Panc1 (cell line): ENCODE data around the gene SBF2. TPM values are rescaled to one million over a fixed set of nuclear protein-coding genes. Genes with fewer than 3 reads are reported as not detected.

Experiments used
- ATAC-seq: fragments of 200-7000 bp; cut with Tn5 transposase; 2 replicates; pipeline ENCODE4 v1.9.1; 2020; ENCODE audit warnings: mild to moderate bottlenecking, moderate library complexity
- BruUV-seq: library from RNA; stranded (reverse); fragments of 400-500 nt; replicated peaks from 2 replicates; lab custom pipeline; 2021; lab: Mats Ljungman, UMichigan
- CTCF ChIA-PET: fragments of 300-600 bp; sonication (Branson Sonifier 250); formaldehyde crosslinking; loops from one replicate; lab custom pipeline; 2022; ENCODE audit warnings: antibody characterized with exemption; lab: Charles Lee
- POLR2A ChIA-PET: fragments of 300-600 bp; sonication (Branson Sonifier 250); formaldehyde crosslinking; loops from one replicate; lab custom pipeline; 2022; ENCODE audit warnings: antibody characterized with exemption; lab: Charles Lee
- DNase-seq: peaks from one replicate; pipeline ENCODE4 v3.0.0-alpha.2; 2010; ENCODE audit warnings: low read depth, low spot score
- H3K27ac ChIP-seq: 2 replicates; pipeline ENCODE4 v1.5.1; 2011; ENCODE audit warnings: mild to moderate bottlenecking, low read length, inconsistent platforms
- H3K27me3 ChIP-seq: fragments of 200-500 bp; sonication (Bioruptor generic); 2 replicates; pipeline ENCODE4 v1.6.0; 2014; ENCODE audit warnings: low read length, inconsistent platforms; ENCODE audit not compliant: control insufficient read depth, insufficient read depth
- H3K36me3 ChIP-seq: fragments of 200-500 bp; sonication (Bioruptor generic); 2 replicates; pipeline ENCODE4 v1.5.1; 2014; ENCODE audit warnings: inconsistent platforms, mild to moderate bottlenecking, low read length, moderate library complexity; ENCODE audit not compliant: control insufficient read depth, insufficient read depth
- H3K4me1 ChIP-seq: 2 replicates; pipeline ENCODE4 v1.5.1; 2011; ENCODE audit warnings: inconsistent platforms, mild to moderate bottlenecking, low read length, moderate library complexity; ENCODE audit not compliant: control insufficient read depth, insufficient read depth
- H3K4me3 ChIP-seq, 2 experiments: 2 replicates each; pipeline ENCODE4 v1.5.1; 2011 to 2012; ENCODE audit warnings: low read depth in 2 of 2, low read length in 2 of 2, mild to moderate bottlenecking in 2 of 2, inconsistent platforms in 1 of 2, moderate library complexity in 1 of 2
- H3K9me3 ChIP-seq: fragments of 200-500 bp; sonication (Bioruptor generic); 2 replicates; pipeline ENCODE4 v1.5.1; 2014; ENCODE audit warnings: low read depth, mild to moderate bottlenecking, inconsistent platforms, low read length, moderate library complexity; ENCODE audit not compliant: control insufficient read depth, insufficient read depth
- POLR2AphosphoS5 ChIP-seq: IDR thresholded peaks from 2 replicates; pipeline ENCODE4 v1.6.1; 2012; ENCODE audit warnings: mild to moderate bottlenecking, low read depth, low read length, moderate library complexity
- SIN3A ChIP-seq: IDR thresholded peaks from 2 replicates; pipeline ENCODE4 v1.6.1; 2012; ENCODE audit warnings: low read depth, mild to moderate bottlenecking, low read length, moderate library complexity, borderline replicate concordance; ENCODE audit not compliant: insufficient read depth
- TCF7L2 ChIP-seq: IDR thresholded peaks from 2 replicates; pipeline ENCODE4 v1.6.1; 2011; ENCODE audit warnings: mild to moderate bottlenecking, low read depth, low read length, inconsistent platforms
- in situ Hi-C: cut with HindIII; loops from 2 replicates; pipeline ENCODE4 v1.10.0; 2016; ENCODE audit warnings: low sequenced_read_pairs, low pct_unique_long_range_greater_than_20kb
- intact Hi-C: fragments of 100-400 bp; cut with micrococcal nuclease; formaldehyde crosslinking; loops from one replicate; pipeline ENCODE4 v1.10.0; 2022; ENCODE audit not compliant: unreplicated experiment
- total RNA-seq: library from RNA; stranded (reverse); gene quantifications from one replicate; pipeline ENCODE4 v1.2.1, GENCODE V29; 2021; ENCODE audit not compliant: unreplicated experiment
- TF ChIP-seq, protein P1 (sequence below): fragments of 450-650 bp; IDR thresholded peaks from 2 replicates; pipeline ENCODE4 v1.5.1; 2017; ENCODE audit warnings: mild to moderate bottlenecking
- TF ChIP-seq, protein P2 (sequence below), 2 experiments: IDR thresholded peaks; 2 replicates each; pipeline ENCODE4 v1.6.1; 2011 to 2012; ENCODE audit warnings: low read depth in 2 of 2, control low read depth in 1 of 2, low read length in 1 of 2, mild to moderate bottlenecking in 1 of 2, moderate library complexity in 1 of 2; ENCODE audit not compliant: insufficient read depth in 1 of 2

The SBF2 gene
- total RNA-seq, 1 experiment from 2014 or later, result 65.0 TPM

DNA sequence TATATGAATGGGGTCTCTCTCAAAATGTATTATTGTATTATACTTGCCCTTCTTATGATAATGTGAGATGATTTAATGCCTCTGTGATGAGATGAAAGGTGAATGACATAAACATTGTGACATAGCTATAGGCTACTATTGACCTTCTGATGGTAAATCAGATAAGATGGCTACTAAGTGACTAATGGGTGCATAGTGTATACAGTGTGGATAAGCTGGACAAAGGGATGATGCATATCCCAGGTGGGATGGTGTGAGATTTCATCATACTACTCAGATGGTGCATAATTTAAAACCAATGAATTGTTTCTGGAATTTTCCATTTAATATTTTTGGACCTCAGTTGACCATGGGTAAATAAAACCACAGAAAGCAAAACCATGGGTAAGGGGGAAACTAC lies 243.5 kb downstream of the SBF2 start:
- ATAC-seq, result peak; percentile 92
- POLR2A ChIA-PET, result no interaction called here

DNA sequence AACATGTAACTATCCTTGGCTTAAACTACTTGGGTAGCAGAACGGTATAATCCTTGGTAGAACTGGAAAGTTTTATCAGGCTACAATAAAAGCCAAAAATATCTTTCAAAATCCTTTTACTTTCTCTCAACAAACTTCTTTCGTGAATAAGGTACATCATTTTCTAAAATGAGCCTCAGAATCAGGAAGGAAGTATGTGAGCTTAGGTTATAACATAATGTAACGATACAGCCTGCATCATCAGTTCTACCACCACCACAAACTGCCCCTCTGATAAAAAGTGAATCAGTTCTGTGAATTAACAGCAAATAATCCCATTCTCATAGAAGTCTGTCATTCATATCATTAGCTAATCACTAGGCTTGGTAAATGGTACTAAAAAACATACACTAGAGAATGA lies 244.3 kb downstream of the SBF2 start:
- H3K4me1 ChIP-seq, result peaks cover 36% of the 10 kb centered on the region
- ChIA-PET CTCF (no interaction called here), POLR2A (interaction anchor here (0.5 kb wide), 1 partner anchor 295 kb away, joined by 6 read pairs; no protein-coding TSS in a partner anchor)
- TF ChIP-seq, protein P1, sequence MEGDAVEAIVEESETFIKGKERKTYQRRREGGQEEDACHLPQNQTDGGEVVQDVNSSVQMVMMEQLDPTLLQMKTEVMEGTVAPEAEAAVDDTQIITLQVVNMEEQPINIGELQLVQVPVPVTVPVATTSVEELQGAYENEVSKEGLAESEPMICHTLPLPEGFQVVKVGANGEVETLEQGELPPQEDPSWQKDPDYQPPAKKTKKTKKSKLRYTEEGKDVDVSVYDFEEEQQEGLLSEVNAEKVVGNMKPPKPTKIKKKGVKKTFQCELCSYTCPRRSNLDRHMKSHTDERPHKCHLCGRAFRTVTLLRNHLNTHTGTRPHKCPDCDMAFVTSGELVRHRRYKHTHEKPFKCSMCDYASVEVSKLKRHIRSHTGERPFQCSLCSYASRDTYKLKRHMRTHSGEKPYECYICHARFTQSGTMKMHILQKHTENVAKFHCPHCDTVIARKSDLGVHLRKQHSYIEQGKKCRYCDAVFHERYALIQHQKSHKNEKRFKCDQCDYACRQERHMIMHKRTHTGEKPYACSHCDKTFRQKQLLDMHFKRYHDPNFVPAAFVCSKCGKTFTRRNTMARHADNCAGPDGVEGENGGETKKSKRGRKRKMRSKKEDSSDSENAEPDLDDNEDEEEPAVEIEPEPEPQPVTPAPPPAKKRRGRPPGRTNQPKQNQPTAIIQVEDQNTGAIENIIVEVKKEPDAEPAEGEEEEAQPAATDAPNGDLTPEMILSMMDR, result no peak
- TF ChIP-seq SIN3A, result no peak
- TF ChIP-seq, protein P2, sequence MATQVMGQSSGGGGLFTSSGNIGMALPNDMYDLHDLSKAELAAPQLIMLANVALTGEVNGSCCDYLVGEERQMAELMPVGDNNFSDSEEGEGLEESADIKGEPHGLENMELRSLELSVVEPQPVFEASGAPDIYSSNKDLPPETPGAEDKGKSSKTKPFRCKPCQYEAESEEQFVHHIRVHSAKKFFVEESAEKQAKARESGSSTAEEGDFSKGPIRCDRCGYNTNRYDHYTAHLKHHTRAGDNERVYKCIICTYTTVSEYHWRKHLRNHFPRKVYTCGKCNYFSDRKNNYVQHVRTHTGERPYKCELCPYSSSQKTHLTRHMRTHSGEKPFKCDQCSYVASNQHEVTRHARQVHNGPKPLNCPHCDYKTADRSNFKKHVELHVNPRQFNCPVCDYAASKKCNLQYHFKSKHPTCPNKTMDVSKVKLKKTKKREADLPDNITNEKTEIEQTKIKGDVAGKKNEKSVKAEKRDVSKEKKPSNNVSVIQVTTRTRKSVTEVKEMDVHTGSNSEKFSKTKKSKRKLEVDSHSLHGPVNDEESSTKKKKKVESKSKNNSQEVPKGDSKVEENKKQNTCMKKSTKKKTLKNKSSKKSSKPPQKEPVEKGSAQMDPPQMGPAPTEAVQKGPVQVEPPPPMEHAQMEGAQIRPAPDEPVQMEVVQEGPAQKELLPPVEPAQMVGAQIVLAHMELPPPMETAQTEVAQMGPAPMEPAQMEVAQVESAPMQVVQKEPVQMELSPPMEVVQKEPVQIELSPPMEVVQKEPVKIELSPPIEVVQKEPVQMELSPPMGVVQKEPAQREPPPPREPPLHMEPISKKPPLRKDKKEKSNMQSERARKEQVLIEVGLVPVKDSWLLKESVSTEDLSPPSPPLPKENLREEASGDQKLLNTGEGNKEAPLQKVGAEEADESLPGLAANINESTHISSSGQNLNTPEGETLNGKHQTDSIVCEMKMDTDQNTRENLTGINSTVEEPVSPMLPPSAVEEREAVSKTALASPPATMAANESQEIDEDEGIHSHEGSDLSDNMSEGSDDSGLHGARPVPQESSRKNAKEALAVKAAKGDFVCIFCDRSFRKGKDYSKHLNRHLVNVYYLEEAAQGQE (IDR thresholded peaks at IDR 0.05; ENCODE audit: insufficient read depth in 1 of 2, low read depth in 2 of 2, low read length in 1 of 2), result no peak
- no peak for TF ChIP-seq POLR2AphosphoS5
- ATAC-seq (no peak), DNase-seq (no peak)
- peaks cover 23% of the 10 kb centered on the region for H3K9me3 ChIP-seq
- peak overlapping the region; percentile 68; the same call in 1 of the 2 replicates for H3K27ac ChIP-seq
- intact Hi-C loops, result no loop called here
- no peak overlapping the region for H3K4me3 ChIP-seq
- H3K27me3 ChIP-seq, result no peaks in the 10 kb centered on the region
- in situ Hi-C loops, result no loop called here
- BruUV-seq, result no TSS peak
- H3K36me3 ChIP-seq, result no peaks in the 10 kb centered on the region

More for the DNA sequence above, 243.5 kb downstream of the SBF2 start:
- peaks cover 36% of the 10 kb centered on the region for H3K4me1 ChIP-seq
- H3K9me3 ChIP-seq, result peaks cover 18% of the 10 kb centered on the region
- no peaks in the 10 kb centered on the region for H3K36me3 ChIP-seq
- no peak overlapping the region for H3K4me3 ChIP-seq
- CTCF ChIA-PET, result no interaction called here
- DNase-seq, result peak; percentile 71
- intact Hi-C loops (no loop called here), in situ Hi-C loops (no loop called here)
- TF ChIP-seq SIN3A (no peak), TCF7L2 (peak; percentile 63), POLR2AphosphoS5 (peak; percentile 47; the same call in 1 of the 2 replicates)
- TF ChIP-seq, protein P1, result no peak
- H3K27me3 ChIP-seq, result no peaks in the 10 kb centered on the region
- BruUV-seq, result no TSS peak
- H3K27ac ChIP-seq, result peak overlapping the region; percentile 68; the same call in 1 of the 2 replicates
